H1 (cell line): ENCODE measurements around the gene BABAM2. TPM values are rescaled to one million over a fixed set of nuclear protein-coding genes. Genes with fewer than 3 reads are reported as not detected.
"Not testable (repeated sequence)": the region's sequence is repeated elsewhere in the genome, so short reads cannot be mapped to it uniquely, and the experiment has no call there.

Experiments used
- CTCF ChIA-PET: fragments of 300-600 bp; sonication (Branson Sonifier 250); formaldehyde crosslinking; loops from one replicate; lab custom pipeline; 2021; ENCODE audit not compliant: partially characterized antibody; lab: Charles Lee
- POLR2A ChIA-PET: fragments of 300-600 bp; sonication (Branson Sonifier 250); formaldehyde crosslinking; loops from one replicate; lab custom pipeline; 2021; ENCODE audit warnings: inconsistent platforms; ENCODE audit not compliant: partially characterized antibody; lab: Charles Lee
- DNase-seq, 2 experiments: peaks; one replicate each; pipeline versions ENCODE4 v3.0.0 to v3.0.0-alpha.2; 2010 to 2022; ENCODE audit warnings: low spot score in 2 of 2, low read depth in 1 of 2, mixed read lengths in 1 of 2
- FAIRE-seq: peaks from 2 replicates; lab custom pipeline; 2011; peaks lifted over from hg19 to GRCh38; lab: Jason Lieb, UNC
- H2AFZ ChIP-seq: 2 replicates; pipeline ENCODE4 v1.8.1; 2012; ENCODE audit warnings: low read length, inconsistent platforms
- H2AK5ac ChIP-seq: 2 replicates; pipeline ENCODE4 v1.6.1; 2013; ENCODE audit warnings: low read depth, low read length
- H2BK120ac ChIP-seq: replicated peaks from 2 replicates; pipeline ENCODE3; 2013; ENCODE audit warnings: low read depth, low read length, inconsistent platforms
- H2BK12ac ChIP-seq: 2 replicates; pipeline ENCODE4 v1.6.1; 2013; ENCODE audit warnings: low read depth, low read length
- H2BK15ac ChIP-seq: 2 replicates; pipeline ENCODE4 v1.6.1; 2013; ENCODE audit warnings: low read length
- H2BK20ac ChIP-seq: 2 replicates; pipeline ENCODE4 v1.6.1; 2013; ENCODE audit warnings: low read length
- H2BK5ac ChIP-seq: 2 replicates; pipeline ENCODE4 v1.6.1; 2013; ENCODE audit warnings: low read depth, low read length
- H3K14ac ChIP-seq: 2 replicates; pipeline ENCODE4 v1.6.1; 2013; ENCODE audit warnings: inconsistent platforms; ENCODE audit not compliant: insufficient read length
- H3K18ac ChIP-seq: 2 replicates; pipeline ENCODE4 v1.6.1; 2013; ENCODE audit warnings: low read length; ENCODE audit errors: extremely low read depth
- H3K23ac ChIP-seq: 2 replicates; pipeline ENCODE4 v1.6.1; 2013; ENCODE audit warnings: inconsistent platforms; ENCODE audit not compliant: insufficient read length
- H3K23me2 ChIP-seq: 2 replicates; pipeline ENCODE4 v1.6.1; 2013; ENCODE audit warnings: low read depth, low read length
- H3K27ac ChIP-seq: 2 replicates; pipeline ENCODE4 v1.6.1; 2011; ENCODE audit warnings: low read depth, low read length, inconsistent platforms
- H3K27me3 ChIP-seq, 4 experiments: replicated peaks in 1 of 4; 1 replicate in 1 of 4; 2 replicates in 3 of 4; pipeline versions ENCODE4 v1.6.1 to v1.8.1; 2011 to 2013; ENCODE audit warnings: low read length in 3 of 4, mild to moderate bottlenecking in 3 of 4, inconsistent platforms in 2 of 4, mixed read lengths in 2 of 4, moderate library complexity in 1 of 4; ENCODE audit not compliant: control insufficient read depth in 3 of 4, insufficient read depth in 3 of 4; ENCODE audit errors: extremely low read depth in 1 of 4
- H3K36me3 ChIP-seq, 4 experiments: 2 replicates each; pipeline versions ENCODE4 v1.6.1 to v1.8.1; 2011 to 2013; ENCODE audit warnings: mild to moderate bottlenecking in 4 of 4, low read length in 3 of 4, moderate library complexity in 2 of 4, control low read depth in 1 of 4, inconsistent platforms in 1 of 4; ENCODE audit not compliant: insufficient read depth in 4 of 4, control insufficient read depth in 2 of 4
- H3K4ac ChIP-seq: replicated peaks from 2 replicates; pipeline ENCODE3; 2013; ENCODE audit warnings: low read length, low read depth, mixed read lengths, inconsistent platforms; ENCODE audit not compliant: insufficient read length
- H3K4me1 ChIP-seq, 4 experiments: replicated peaks in 1 of 4; 1 replicate in 1 of 4; 2 replicates in 3 of 4; pipeline versions ENCODE4 v1.6.1 to v1.8.1; 2011 to 2013; ENCODE audit warnings: low read length in 3 of 4, inconsistent platforms in 2 of 4, mixed read lengths in 1 of 4; ENCODE audit not compliant: insufficient read depth in 4 of 4, control insufficient read depth in 3 of 4
- H3K4me2 ChIP-seq, 2 experiments: 2 replicates each; pipeline versions ENCODE4 v1.6.1 to v1.8.1; 2011 to 2013; ENCODE audit warnings: low read depth in 2 of 2, low read length in 2 of 2, control low read depth in 1 of 2, inconsistent platforms in 1 of 2, mild to moderate bottlenecking in 1 of 2; ENCODE audit not compliant: insufficient read depth in 1 of 2
- H3K4me3 ChIP-seq, 4 experiments: fragments of 200-600, 300-600 bp in 1 of 4; sonication (generic), shearing (Covaris generic), sonication (Bioruptor Twin) in 1 of 4; 2 replicates each; pipeline versions ENCODE4 v1.5.1 to v1.8.1; 2011 to 2016; ENCODE audit warnings: low read length in 4 of 4, low read depth in 3 of 4, control low read depth in 2 of 4, inconsistent platforms in 2 of 4, mild to moderate bottlenecking in 2 of 4, mixed read lengths in 1 of 4, moderate library complexity in 1 of 4; ENCODE audit not compliant: insufficient read depth in 2 of 4; ENCODE audit errors: extremely low read depth in 1 of 4
- H3K56ac ChIP-seq: replicated peaks from 2 replicates; pipeline ENCODE3; 2013; ENCODE audit warnings: low read depth, mild to moderate bottlenecking, mixed read lengths, low read length, inconsistent platforms; ENCODE audit not compliant: insufficient read length
- H3K79me1 ChIP-seq: 2 replicates; pipeline ENCODE4 v1.6.1; 2013; ENCODE audit warnings: low read depth, low read length, control low read depth
- H3K79me2 ChIP-seq, 2 experiments: 2 replicates each; pipeline versions ENCODE4 v1.6.1 to v1.8.1; 2012 to 2013; ENCODE audit warnings: low read length in 2 of 2, mild to moderate bottlenecking in 2 of 2, inconsistent platforms in 1 of 2; ENCODE audit not compliant: insufficient read depth in 2 of 2, control insufficient read depth in 1 of 2
- H3K9ac ChIP-seq, 4 experiments: replicated peaks in 1 of 4; 1 replicate in 1 of 4; 2 replicates in 3 of 4; pipeline versions ENCODE4 v1.6.1 to v1.8.1; 2011 to 2013; ENCODE audit warnings: low read depth in 3 of 4, low read length in 3 of 4, control low read depth in 2 of 4, mild to moderate bottlenecking in 2 of 4, moderate library complexity in 2 of 4, inconsistent platforms in 1 of 4; ENCODE audit errors: extremely low read depth in 1 of 4
- H3K9me3 ChIP-seq, 2 experiments: 2 replicates each; pipeline versions ENCODE4 v1.6.1 to v1.8.1; 2012 to 2013; ENCODE audit warnings: mild to moderate bottlenecking in 2 of 2, moderate library complexity in 2 of 2, control low read depth in 1 of 2, inconsistent platforms in 1 of 2, low read depth in 1 of 2, low read length in 1 of 2, mixed read lengths in 1 of 2; ENCODE audit not compliant: insufficient read depth in 2 of 2
- H4K20me1 ChIP-seq, 2 experiments: replicated peaks in 1 of 2; 2 replicates each; pipeline versions ENCODE3 to v1.8.1; 2011 to 2013; ENCODE audit warnings: inconsistent platforms in 2 of 2, low read length in 2 of 2, mild to moderate bottlenecking in 1 of 2; ENCODE audit not compliant: insufficient read depth in 2 of 2, control insufficient read depth in 1 of 2
- H4K5ac ChIP-seq: 2 replicates; pipeline ENCODE4 v1.6.1; 2013; ENCODE audit warnings: low read length, low read depth, mixed read lengths, inconsistent platforms; ENCODE audit not compliant: insufficient read length
- H4K8ac ChIP-seq: 2 replicates; pipeline ENCODE4 v1.8.0; 2013; ENCODE audit warnings: mild to moderate bottlenecking, moderate library complexity, low read length, inconsistent platforms; ENCODE audit not compliant: insufficient read depth; ENCODE audit errors: extremely low read depth
- H4K91ac ChIP-seq: replicated peaks from 2 replicates; pipeline ENCODE3; 2013; ENCODE audit warnings: low read length, mixed read lengths, inconsistent platforms; ENCODE audit not compliant: insufficient read length
- WGBS, 2 experiments: shearing (Covaris generic) in 1 of 2; methylation state at CpG; one replicate each; pipeline versions ENCODE4 v1.1.6 to v1.1.7; 2013 to 2015; ENCODE audit warnings: low lambda C conversion rate in 2 of 2, mixed read lengths in 2 of 2, inconsistent platforms in 1 of 2, low coverage in 1 of 2, missing lambda C conversion rate in 1 of 2; ENCODE audit not compliant: insufficient replicate concordance in 2 of 2, insufficient coverage in 1 of 2, insufficient read length in 1 of 2; ENCODE audit errors: extremely low coverage in 1 of 2, missing lambda C conversion rate in 1 of 2; 5-methylcytosine and 5-hydroxymethylcytosine counted together
- polyA plus RNA-seq, 7 experiments: library from polyadenylated mRNA; depleted of rRNA in 3 of 7; stranded (reverse) in 5 of 7; unstranded in 2 of 7; fragments of >200 nt in 5 of 7; fragments of 200-250 nt in 2 of 7; gene quantifications; 1 replicate in 5 of 7; 2 replicates in 1 of 7; 4 replicates in 1 of 7; pipeline versions ENCODE4 v1.2.1 to v1.2.3, GENCODE V29; 2011 to 2013; ENCODE audit warnings: missing spikeins in 2 of 7, mixed read lengths in 2 of 7
- total RNA-seq: library from RNA; stranded (reverse); fragmentation: NEBNext Ultra II Directional; extraction: Animal tissue kit (Norgen Biotek cat#: 25700); gene quantifications from 2 replicates; pipeline ENCODE4 v1.2.1, GENCODE V29; 2021

The BABAM2 gene
- total and polyA plus RNA-seq, 2 of the 8 experiments (the other 6 are each of a cell fraction or from before 2014, with no cell fraction given): 15.8 to 20.9 TPM

DNA sequence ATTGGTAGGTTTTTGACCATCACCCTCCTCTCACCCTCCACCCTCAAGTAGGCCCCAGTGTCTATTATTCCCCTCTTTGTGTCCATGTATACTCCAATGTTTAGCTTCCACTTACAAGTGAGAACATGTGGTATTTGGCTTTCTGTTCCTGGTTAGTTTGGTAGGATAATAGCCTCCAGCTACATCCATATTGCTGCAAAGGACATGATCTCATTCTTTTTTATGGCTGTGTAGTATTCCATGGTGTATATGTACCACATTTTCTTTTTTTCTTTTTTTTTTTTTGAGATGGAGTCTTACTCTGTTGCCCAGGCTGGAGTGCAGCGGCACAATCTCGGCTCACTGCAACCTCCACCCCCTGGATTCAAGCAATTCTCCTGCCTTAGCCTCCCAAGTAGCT lies 88.2 kb downstream of the BABAM2 start:
- H3K23ac ChIP-seq, H3K4me1 ChIP-seq, H3K9ac ChIP-seq, H3K36me3 ChIP-seq, H2BK5ac ChIP-seq, H3K14ac ChIP-seq, H4K20me1 ChIP-seq, H3K27me3 ChIP-seq, H2BK20ac ChIP-seq, H4K5ac ChIP-seq, H3K23me2 ChIP-seq, H3K79me2 ChIP-seq, H2BK120ac ChIP-seq, H3K79me1 ChIP-seq, H3K9me3 ChIP-seq, POLR2A ChIA-PET, H3K56ac ChIP-seq, H3K4me3 ChIP-seq, H4K91ac ChIP-seq, H3K18ac ChIP-seq, H2AK5ac ChIP-seq, H3K4me2 ChIP-seq, DNase-seq, H4K8ac ChIP-seq, H2AFZ ChIP-seq, H3K27ac ChIP-seq, H3K4ac ChIP-seq, H2BK12ac ChIP-seq, H2BK15ac ChIP-seq, FAIRE-seq: not testable (repeated sequence)
- CTCF ChIA-PET: interaction anchor here (0.6 kb wide), 1 partner anchor 176 kb away, joined by 3 read pairs; no protein-coding TSS in a partner anchor
- WGBS, 2 experiments: no CpG with 5 or more reads among the region's 2 CpGs
